GM23338 (cell line): ENCODE measurements around the gene ST6GALNAC3. TPM values are rescaled to one million over a fixed set of nuclear protein-coding genes. Genes with fewer than 3 reads are reported as not detected.

Experiments
- CREB1 ChIP-seq: fragments of 250-450 bp; sonication (Bioruptor Pico); IDR thresholded peaks from 2 replicates; pipeline ENCODE4 v1.5.0; 2020; ENCODE audit warnings: low read depth, mild to moderate bottlenecking, moderate library complexity
- CTCF ChIP-seq, 2 experiments: fragments of 200-600 bp in 1 of 2; sonication (generic) in 1 of 2; conservative IDR thresholded peaks; 2 replicates each; pipeline versions ENCODE4 v1.5.1 to v1.6.1; 2016 to 2017; ENCODE audit warnings: antibody characterized with exemption in 2 of 2, low read depth in 2 of 2, mild to moderate bottlenecking in 2 of 2, moderate library complexity in 1 of 2
- EZH2 ChIP-seq: fragments of 200-600 bp; sonication (generic); IDR thresholded peaks from one replicate; pipeline ENCODE4 v1.8.0; 2017; ENCODE audit warnings: antibody characterized with exemption, mild to moderate bottlenecking, low read depth; ENCODE audit not compliant: unreplicated experiment
- EZH2phosphoT487 ChIP-seq: fragments of 200-600 bp; sonication (generic); IDR thresholded peaks from one replicate; pipeline ENCODE4 v1.8.1; 2018; ENCODE audit warnings: antibody characterized with exemption; ENCODE audit not compliant: unreplicated experiment
- JUNB ChIP-seq: IDR thresholded peaks from one replicate; pipeline ENCODE4 v1.6.1; 2016; ENCODE audit warnings: antibody characterized with exemption; ENCODE audit not compliant: unreplicated experiment
- NANOG ChIP-seq: IDR thresholded peaks from 2 replicates; pipeline ENCODE4 v1.6.1; 2016; ENCODE audit warnings: antibody characterized with exemption, borderline replicate concordance
- POLR2AphosphoS5 ChIP-seq: IDR thresholded peaks from 2 replicates; pipeline ENCODE4 v1.6.1; 2016; ENCODE audit warnings: antibody characterized with exemption, low read depth
- STAT1 ChIP-seq: IDR thresholded peaks from one replicate; pipeline ENCODE4 v1.6.1; 2016; ENCODE audit warnings: antibody characterized with exemption; ENCODE audit not compliant: unreplicated experiment
- ZNF331 ChIP-seq: fragments of 250-450 bp; sonication (Bioruptor Pico); IDR thresholded peaks from 2 replicates; pipeline ENCODE4 v1.5.0; 2020; ENCODE audit warnings: low read depth, mild to moderate bottlenecking, moderate library complexity
- ZNF462 ChIP-seq: fragments of 250-450 bp; sonication (Bioruptor Pico); IDR thresholded peaks from 2 replicates; pipeline ENCODE4 v1.5.0; 2020; ENCODE audit warnings: mild to moderate bottlenecking, moderate library complexity
- polyA plus RNA-seq: library from polyadenylated mRNA; unstranded; fragments of >200 nt; fragmentation: Nextera tagmentation; extraction: Ambion mirVana; gene quantifications from 2 replicates; pipeline ENCODE4 v1.2.1, GENCODE V29; 2016
- total RNA-seq: library from RNA; depleted of rRNA; stranded (reverse); fragments of >200 nt; shearing (Covaris generic); gene quantifications from 2 replicates; pipeline ENCODE4 v1.2.3, GENCODE V29; 2014

The ST6GALNAC3 gene
- total and polyA plus RNA-seq, 2 experiments from 2014 or later: 4.7 to 11.6 TPM

- TF ChIP-seq ZNF462 (no peak), ZNF331 (CRISPR knock-in tag) (no peak), EZH2phosphoT487 (no peak), CREB1 (CRISPR knock-in tag) (no peak), EZH2 (no peak), NANOG (no peak), STAT1 (no peak), JUNB (no peak), POLR2AphosphoS5 (no peak), CTCF (conservative IDR thresholded peaks at IDR 0.05; ENCODE audit: low read depth in 2 of 2) (no peak)
Observed at GRCh38 chr1:76084685-76085084, 10.1 kb downstream of the ST6GALNAC3 start (continued).
